ENCODE results near the gene YWHAG.
"Not testable (repeated sequence)": the region's sequence is repeated elsewhere in the genome, so short reads cannot be mapped to it uniquely, and the experiment has no call there.

Gene YWHAG

GRCh38 chr7:76403780-76404494 is 45.1 kb upstream of the YWHAG start:
- Histone ChIP-seq H3K79me2 (no peaks in the 10 kb centered on the region), H3K4me3 (ENCODE audit: low read depth, low read length) (no peak overlapping the region), H3K9ac (no peak overlapping the region), H3K9me3 (ENCODE audit: control insufficient read depth, low read length) (no peaks in the 10 kb centered on the region), H3K36me3 (ENCODE audit: control insufficient read depth, insufficient read depth, low read length) (no peaks in the 10 kb centered on the region), H2AFZ (no peak overlapping the region), H3K4me1 (peaks cover 4% of the 10 kb centered on the region), H3K27ac (no peak overlapping the region), H3K4me2 (ENCODE audit: low read length) (no peak overlapping the region), H3K27me3 (ENCODE audit: control insufficient read depth, insufficient read depth, low read length) (no peaks in the 10 kb centered on the region)
- TF ChIP-seq, protein P1, sequence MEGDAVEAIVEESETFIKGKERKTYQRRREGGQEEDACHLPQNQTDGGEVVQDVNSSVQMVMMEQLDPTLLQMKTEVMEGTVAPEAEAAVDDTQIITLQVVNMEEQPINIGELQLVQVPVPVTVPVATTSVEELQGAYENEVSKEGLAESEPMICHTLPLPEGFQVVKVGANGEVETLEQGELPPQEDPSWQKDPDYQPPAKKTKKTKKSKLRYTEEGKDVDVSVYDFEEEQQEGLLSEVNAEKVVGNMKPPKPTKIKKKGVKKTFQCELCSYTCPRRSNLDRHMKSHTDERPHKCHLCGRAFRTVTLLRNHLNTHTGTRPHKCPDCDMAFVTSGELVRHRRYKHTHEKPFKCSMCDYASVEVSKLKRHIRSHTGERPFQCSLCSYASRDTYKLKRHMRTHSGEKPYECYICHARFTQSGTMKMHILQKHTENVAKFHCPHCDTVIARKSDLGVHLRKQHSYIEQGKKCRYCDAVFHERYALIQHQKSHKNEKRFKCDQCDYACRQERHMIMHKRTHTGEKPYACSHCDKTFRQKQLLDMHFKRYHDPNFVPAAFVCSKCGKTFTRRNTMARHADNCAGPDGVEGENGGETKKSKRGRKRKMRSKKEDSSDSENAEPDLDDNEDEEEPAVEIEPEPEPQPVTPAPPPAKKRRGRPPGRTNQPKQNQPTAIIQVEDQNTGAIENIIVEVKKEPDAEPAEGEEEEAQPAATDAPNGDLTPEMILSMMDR (IDR thresholded peaks at IDR 0.05): no peak

- H3K4me3 ChIP-seq (ENCODE audit: low read depth, low read length); H3K36me3 ChIP-seq (ENCODE audit: control insufficient read depth, insufficient read depth, low read length); H3K4me1 ChIP-seq; H3K79me2 ChIP-seq; H3K27me3 ChIP-seq (ENCODE audit: control insufficient read depth, insufficient read depth, low read length); H3K9me3 ChIP-seq (ENCODE audit: control insufficient read depth, low read length); H3K27ac ChIP-seq; H2AFZ ChIP-seq; H3K9ac ChIP-seq; H3K4me2 ChIP-seq (ENCODE audit: low read length): not testable (repeated sequence)
Measured at GRCh38 chr7:76403097-76403496, 44.3 kb upstream of the YWHAG start.

- H3K27me3 ChIP-seq (ENCODE audit: control insufficient read depth, insufficient read depth, low read length): no peaks in the 10 kb centered on the region
- no peak overlapping the region for H3K27ac ChIP-seq
- peaks cover 6% of the 10 kb centered on the region for H3K4me1 ChIP-seq
- no peak overlapping the region for H3K4me2 ChIP-seq (ENCODE audit: low read length)
- no peak overlapping the region for H3K4me3 ChIP-seq (ENCODE audit: low read depth, low read length)
- no peak overlapping the region for H2AFZ ChIP-seq
- no peaks in the 10 kb centered on the region for H3K9me3 ChIP-seq (ENCODE audit: control insufficient read depth, low read length)
- TF ChIP-seq, protein P1 (IDR thresholded peaks at IDR 0.05): no peak
- no peaks in the 10 kb centered on the region for H3K79me2 ChIP-seq
- H3K36me3 ChIP-seq (ENCODE audit: control insufficient read depth, insufficient read depth, low read length): no peaks in the 10 kb centered on the region
- no peak overlapping the region for H3K9ac ChIP-seq
Measured at GRCh38 chr7:76400248-76400647, 41.5 kb upstream of the YWHAG start.

- no peak overlapping the region for H3K27ac ChIP-seq
- H3K9ac ChIP-seq: no peak overlapping the region
- no peaks in the 10 kb centered on the region for H3K9me3 ChIP-seq (ENCODE audit: control insufficient read depth, low read length)
- H3K4me1 ChIP-seq: peaks cover 6% of the 10 kb centered on the region
- H3K4me3 ChIP-seq (ENCODE audit: low read depth, low read length): peak overlapping the region; percentile 48
- no peaks in the 10 kb centered on the region for H3K79me2 ChIP-seq
- H3K4me2 ChIP-seq (ENCODE audit: low read length): peak overlapping the region; percentile 74
- H3K27me3 ChIP-seq (ENCODE audit: control insufficient read depth, insufficient read depth, low read length): no peaks in the 10 kb centered on the region
- H3K36me3 ChIP-seq (ENCODE audit: control insufficient read depth, insufficient read depth, low read length): no peaks in the 10 kb centered on the region
- TF ChIP-seq, protein P1 (IDR thresholded peaks at IDR 0.05): no peak
- H2AFZ ChIP-seq: peak overlapping the region; percentile 77
Measured at GRCh38 chr7:76397409-76398183, 38.8 kb upstream of the YWHAG start.

DNA sequence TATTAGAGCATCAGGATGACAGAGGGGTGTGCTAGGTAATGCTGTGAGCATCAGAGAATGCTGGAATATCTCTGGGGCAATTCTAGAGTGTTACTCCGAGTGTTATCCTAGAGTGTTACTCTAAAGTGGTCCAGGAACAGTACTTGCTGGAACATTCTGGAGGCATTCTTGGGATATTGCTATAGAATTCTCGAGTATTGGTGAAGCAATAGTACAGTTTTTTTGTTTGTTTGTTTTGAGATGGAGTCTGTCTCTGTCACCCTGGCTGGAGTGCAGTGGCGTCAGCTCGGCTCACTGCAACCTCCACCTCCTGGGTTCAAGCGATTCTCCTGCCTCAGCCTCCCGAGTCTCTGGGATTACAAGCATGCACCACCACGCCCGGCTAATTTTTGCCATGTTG is 38.1 kb upstream of the YWHAG start:
- no peaks in the 10 kb centered on the region for H3K36me3 ChIP-seq (ENCODE audit: control insufficient read depth, insufficient read depth, low read length)
- no peaks in the 10 kb centered on the region for H3K79me2 ChIP-seq
- H3K27me3 ChIP-seq (ENCODE audit: control insufficient read depth, insufficient read depth, low read length): no peaks in the 10 kb centered on the region
- no peak overlapping the region for H3K9ac ChIP-seq
- no peak overlapping the region for H3K27ac ChIP-seq
- H3K4me1 ChIP-seq: peaks cover 6% of the 10 kb centered on the region
- H3K4me3 ChIP-seq (ENCODE audit: low read depth, low read length): no peak overlapping the region
- H3K4me2 ChIP-seq (ENCODE audit: low read length): peak overlapping the region; percentile 74
- H3K9me3 ChIP-seq (ENCODE audit: control insufficient read depth, low read length): no peaks in the 10 kb centered on the region
- TF ChIP-seq, protein P1 (IDR thresholded peaks at IDR 0.05): no peak
- H2AFZ ChIP-seq: peak overlapping the region; percentile 77
